ENCODE measurements around the gene FSIP1.

FSIP1 gene

GRCh38 chr15:39609166-39609916, 173.3 kb downstream of the FSIP1 start:
- no peak for DNase-seq

- DNase-seq = no peak
Observed at GRCh38 chr15:39608185-39609139, 174.2 kb downstream of the FSIP1 start.

GRCh38 chr15:39605146-39605545, 177.5 kb downstream of the FSIP1 start:
- no peak for DNase-seq

DNA sequence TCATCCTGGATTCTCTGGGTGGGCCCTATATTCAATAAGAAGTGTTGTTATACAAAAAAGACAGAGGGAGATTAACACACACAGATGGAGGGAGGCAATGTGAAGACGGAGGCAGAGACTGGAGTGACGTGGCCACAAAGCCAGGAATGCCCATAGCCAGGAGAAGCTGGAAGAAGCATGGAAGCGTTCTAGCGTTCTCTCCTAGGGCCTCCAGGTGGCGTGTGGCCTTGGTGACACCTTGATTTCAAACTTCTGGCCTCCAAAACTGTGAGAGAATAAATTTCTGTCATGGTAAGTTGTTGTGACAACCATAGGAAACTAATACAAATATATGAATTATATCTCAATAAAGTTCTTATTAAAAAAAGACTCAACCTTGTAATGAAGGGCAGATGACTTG, 180.5 kb downstream of the FSIP1 start:
- no peak for DNase-seq

- DNase-seq = no peak
Observed at GRCh38 chr15:39599871-39600270, 182.8 kb downstream of the FSIP1 start.

DNA sequence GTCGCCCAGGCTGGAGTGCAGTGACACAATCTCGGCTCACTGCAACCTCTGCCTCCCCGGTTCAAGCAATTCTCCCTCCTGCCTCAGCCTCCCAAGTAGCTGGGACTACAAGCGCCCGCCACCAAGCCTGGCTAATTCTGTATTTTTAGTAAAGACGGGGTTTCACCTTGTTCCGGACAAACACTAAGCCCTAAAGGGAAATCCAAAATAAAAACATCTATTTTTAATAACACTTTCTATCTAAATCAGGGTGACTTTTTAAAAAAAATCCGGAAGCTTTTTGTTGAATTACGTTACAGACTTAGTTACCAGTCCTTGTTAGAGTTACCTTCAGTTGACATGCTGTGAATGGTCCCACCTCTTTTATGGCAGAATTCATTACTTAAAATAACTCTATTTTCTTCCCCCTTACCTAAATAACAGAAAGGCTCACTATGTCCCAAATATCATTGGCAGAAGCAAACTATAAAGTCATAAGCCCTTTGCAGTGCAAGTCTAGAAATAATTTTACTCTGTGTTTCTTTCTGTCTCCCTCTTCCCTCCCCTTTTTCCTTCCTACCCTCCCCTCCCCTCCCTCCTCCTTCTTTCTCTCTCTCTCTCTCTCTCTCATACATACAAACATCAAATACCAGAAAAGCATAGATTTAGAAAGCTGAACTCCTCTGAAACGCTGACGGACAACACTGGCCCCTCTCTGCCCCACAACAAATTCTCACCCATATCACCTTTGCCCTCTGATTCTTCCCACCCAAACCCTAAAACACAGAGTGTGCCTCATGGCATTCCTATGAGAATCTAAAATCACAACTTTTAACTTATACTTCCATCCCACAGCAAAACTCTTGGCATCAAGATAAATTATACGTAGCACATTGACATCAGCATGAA, 183.4 kb downstream of the FSIP1 start:
- no peak for DNase-seq

DNA sequence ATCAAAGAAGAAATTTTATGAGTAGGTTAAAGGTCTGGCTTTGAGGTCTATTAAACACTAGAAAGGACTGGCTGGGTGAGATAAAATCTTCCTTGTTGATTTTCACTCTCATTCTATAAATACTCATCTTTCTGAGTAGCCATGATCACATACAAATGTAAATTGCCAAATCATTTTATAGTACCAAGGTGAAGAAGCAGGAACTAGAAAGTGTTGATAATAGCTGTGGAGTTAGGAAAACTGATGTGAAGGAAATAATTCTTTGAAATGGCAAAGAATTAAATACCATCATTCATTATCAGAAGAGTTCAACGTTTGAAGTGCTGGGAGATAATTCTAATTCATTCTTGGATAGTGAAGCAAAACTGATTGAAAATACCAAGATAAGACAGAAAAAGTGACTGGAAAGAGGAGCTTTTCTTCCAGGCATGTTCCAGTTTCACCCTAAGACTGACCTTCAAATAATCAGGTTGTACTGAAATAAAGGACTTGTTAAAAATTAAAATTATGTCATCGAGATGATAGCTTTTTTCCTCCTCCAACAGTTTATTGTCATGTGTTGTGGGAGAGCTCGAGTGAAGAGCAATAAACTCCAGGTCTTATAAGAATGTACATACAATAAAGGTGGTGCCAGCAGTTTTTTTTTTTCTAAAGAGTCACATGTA, 184.3 kb downstream of the FSIP1 start:
- no peak for DNase-seq

GRCh38 chr15:39597751-39598185, 184.9 kb downstream of the FSIP1 start:
- DNase-seq = no peak

DNA sequence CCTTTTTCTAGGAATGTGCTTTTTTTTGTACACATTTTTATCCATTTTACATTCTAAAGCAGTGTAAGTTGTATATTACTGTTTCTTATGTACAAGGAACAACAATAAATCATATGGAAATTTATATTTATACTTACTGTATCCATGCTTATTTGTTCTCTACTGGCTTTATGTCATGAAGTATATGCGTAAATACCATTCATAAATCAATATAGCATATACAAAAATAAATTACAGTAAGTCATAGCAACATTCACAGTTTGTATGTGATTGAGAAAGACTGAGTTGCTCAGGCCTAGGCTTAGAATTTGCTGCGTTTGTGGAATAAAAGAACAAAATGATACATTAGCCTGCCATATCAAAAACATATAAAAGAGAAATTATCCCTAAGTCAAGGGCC, 185.3 kb downstream of the FSIP1 start:
- no peak for DNase-seq

GRCh38 chr15:39596358-39597051, 186.1 kb downstream of the FSIP1 start:
- no peak for DNase-seq

DNA sequence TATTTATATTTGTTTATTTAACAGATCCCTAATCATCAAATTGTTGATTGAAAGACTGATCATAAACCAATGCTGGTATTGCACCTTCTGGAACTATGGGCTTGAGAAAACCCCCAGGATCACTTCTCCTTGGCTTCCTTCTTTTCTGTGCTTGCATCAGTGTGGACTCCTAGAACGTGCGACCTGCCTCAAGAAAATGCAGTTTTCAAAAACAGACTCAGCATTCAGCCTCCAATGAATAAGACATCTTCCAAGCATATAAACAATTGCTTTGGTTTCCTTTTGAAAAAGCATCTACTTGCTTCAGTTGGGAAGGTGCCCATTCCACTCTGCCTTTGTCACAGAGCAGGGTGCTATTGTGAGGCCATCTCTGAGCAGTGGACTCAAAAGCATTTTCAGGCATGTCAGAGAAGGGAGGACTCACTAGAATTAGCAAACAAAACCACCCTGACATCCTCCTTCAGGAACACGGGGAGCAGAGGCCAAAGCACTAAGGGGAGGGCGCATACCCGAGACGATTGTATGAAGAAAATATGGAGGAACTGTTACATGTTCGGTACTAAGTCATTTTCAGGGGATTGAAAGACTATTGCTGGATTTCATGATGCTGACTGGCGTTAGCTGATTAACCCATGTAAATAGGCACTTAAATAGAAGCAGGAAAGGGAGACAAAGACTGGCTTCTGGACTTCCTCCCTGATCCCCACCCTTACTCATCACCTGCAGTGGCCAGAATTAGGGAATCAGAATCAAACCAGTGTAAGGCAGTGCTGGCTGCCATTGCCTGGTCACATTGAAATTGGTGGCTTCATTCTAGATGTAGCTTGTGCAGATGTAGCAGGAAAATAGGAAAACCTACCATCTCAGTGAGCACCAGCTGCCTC, 187.1 kb downstream of the FSIP1 start:
- no peak for DNase-seq

- DNase-seq = no peak
Observed at GRCh38 chr15:39594446-39595337, 187.9 kb downstream of the FSIP1 start.

GRCh38 chr15:39593656-39594445, 188.8 kb downstream of the FSIP1 start:
- no peak for DNase-seq

- no peak for DNase-seq
Observed at GRCh38 chr15:39593071-39593655, 189.5 kb downstream of the FSIP1 start.

DNA sequence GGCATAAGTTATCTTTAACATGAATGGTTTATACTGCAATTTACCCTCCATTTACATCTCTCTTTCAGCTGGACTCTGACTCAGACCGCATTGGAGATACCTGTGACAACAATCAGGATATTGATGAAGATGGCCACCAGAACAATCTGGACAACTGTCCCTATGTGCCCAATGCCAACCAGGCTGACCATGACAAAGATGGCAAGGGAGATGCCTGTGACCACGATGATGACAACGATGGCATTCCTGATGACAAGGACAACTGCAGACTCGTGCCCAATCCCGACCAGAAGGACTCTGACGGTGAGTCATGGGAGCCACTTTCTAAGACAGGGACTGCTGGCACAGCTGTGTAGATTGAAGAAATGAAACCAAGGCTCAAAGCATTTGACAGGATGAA, 190.1 kb downstream of the FSIP1 start:
- no peak for DNase-seq

GRCh38 chr15:39591896-39592315, 190.7 kb downstream of the FSIP1 start:
- DNase-seq = no peak

DNA sequence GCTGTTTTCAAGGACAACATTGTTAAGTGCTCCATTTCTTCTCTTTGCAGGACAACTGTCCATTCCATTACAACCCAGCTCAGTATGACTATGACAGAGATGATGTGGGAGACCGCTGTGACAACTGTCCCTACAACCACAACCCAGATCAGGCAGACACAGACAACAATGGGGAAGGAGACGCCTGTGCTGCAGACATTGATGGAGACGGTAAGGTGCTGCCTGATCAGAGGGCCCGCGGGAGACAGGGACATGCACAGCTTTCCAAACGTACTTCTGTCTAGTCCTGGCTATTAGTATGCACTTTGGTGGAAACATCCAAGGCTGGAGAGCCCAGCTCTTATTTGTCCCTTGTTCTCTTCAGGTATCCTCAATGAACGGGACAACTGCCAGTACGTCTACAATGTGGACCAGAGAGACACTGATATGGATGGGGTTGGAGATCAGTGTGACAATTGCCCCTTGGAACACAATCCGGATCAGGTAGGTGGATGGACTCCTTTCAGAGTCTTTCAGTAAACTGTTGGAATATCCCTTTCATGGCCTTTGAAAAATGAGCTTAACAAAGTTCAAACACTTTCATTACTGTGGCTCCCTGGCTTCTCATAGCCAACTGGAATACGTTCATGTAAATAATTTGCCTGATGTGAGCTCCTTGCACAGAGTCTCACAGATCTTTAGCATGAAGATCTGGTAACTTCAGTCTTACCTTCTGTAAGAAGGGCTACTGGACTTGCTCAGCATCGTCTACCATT, 191.3 kb downstream of the FSIP1 start:
- DNase-seq = no peak

All from SHP77 (cell line).